WTC11 (cell line): Measurements from ENCODE around the gene STRN3. TPM values are rescaled to one million over a fixed set of nuclear protein-coding genes. Genes with fewer than 3 reads are reported as not detected.

Source experiments
- ATAC-seq: fragments of 200-7000 bp; cut with Tn5 transposase; 2 replicates; pipeline ENCODE4 v1.10.0; 2021; ENCODE audit warnings: mild to moderate bottlenecking, moderate library complexity
- CTCF ChIA-PET: fragments of 300-600 bp; sonication (Branson Sonifier 250); formaldehyde crosslinking; loops from one replicate; lab custom pipeline; 2021; ENCODE audit warnings: antibody characterized with exemption; lab: Charles Lee
- POLR2A ChIA-PET: fragments of 350-600 bp; sonication (Branson Sonifier 250); formaldehyde crosslinking; loops from one replicate; lab custom pipeline; 2021; ENCODE audit warnings: antibody characterized with exemption; lab: Charles Lee
- DNase-seq: peaks from one replicate; pipeline ENCODE4 v3.0.0; 2021; ENCODE audit warnings: low spot score
- H3K27ac Mint-ChIP-seq: 2 replicates; pipeline ENCODE4 v1.8.0; 2021; ENCODE audit warnings: mixed read lengths
- H3K27me3 Mint-ChIP-seq: 2 replicates; pipeline ENCODE4 v1.8.0; 2021; ENCODE audit warnings: low read depth, mild to moderate bottlenecking, moderate library complexity, mixed read lengths
- H3K36me3 Mint-ChIP-seq: 2 replicates; pipeline ENCODE4 v1.8.0; 2021; ENCODE audit warnings: mixed read lengths
- H3K4me1 Mint-ChIP-seq: 2 replicates; pipeline ENCODE4 v1.8.0; 2022; ENCODE audit warnings: mixed read lengths
- H3K4me3 Mint-ChIP-seq: 2 replicates; pipeline ENCODE4 v1.8.0; 2021; ENCODE audit warnings: mild to moderate bottlenecking, moderate library complexity, mixed read lengths
- H3K9me3 Mint-ChIP-seq: 2 replicates; pipeline ENCODE4 v1.8.0; 2021; ENCODE audit warnings: mixed read lengths
- AR ChIP-seq: fragments of 250-450 bp; sonication (Bioruptor Pico); IDR thresholded peaks from 2 replicates; pipeline ENCODE4 v1.9.0; 2021; ENCODE audit warnings: mild to moderate bottlenecking
- ATF3 ChIP-seq: sonication (generic); formaldehyde crosslinking; conservative IDR thresholded peaks from 2 replicates; pipeline ENCODE4 v1.8.1; 2022; ENCODE audit warnings: mild to moderate bottlenecking, missing genetic modification reagents
- CREM ChIP-seq: sonication (generic); formaldehyde crosslinking; IDR thresholded peaks from 2 replicates; pipeline ENCODE4 v1.8.1; 2022; ENCODE audit warnings: mild to moderate bottlenecking, missing genetic modification reagents, moderate library complexity
- E2F1 ChIP-seq: sonication (generic); formaldehyde crosslinking; IDR thresholded peaks from 2 replicates; pipeline ENCODE4 v1.8.0; 2022; ENCODE audit warnings: mild to moderate bottlenecking, missing genetic modification reagents
- E2F5 ChIP-seq: sonication (generic); formaldehyde crosslinking; IDR thresholded peaks from 2 replicates; pipeline ENCODE4 v1.8.1; 2022; ENCODE audit warnings: mild to moderate bottlenecking, moderate library complexity, missing genetic modification reagents
- ERG ChIP-seq: fragments of 250-450 bp; sonication (Bioruptor Pico); IDR thresholded peaks from 2 replicates; pipeline ENCODE4 v1.8.0; 2021; ENCODE audit warnings: mild to moderate bottlenecking
- FOXP4 ChIP-seq: sonication (generic); formaldehyde crosslinking; IDR thresholded peaks from 2 replicates; pipeline ENCODE4 v1.8.0; 2022; ENCODE audit warnings: mild to moderate bottlenecking, missing genetic modification reagents
- KAT7 ChIP-seq: sonication (generic); formaldehyde crosslinking; IDR thresholded peaks from 2 replicates; pipeline ENCODE4 v1.8.1; 2023; ENCODE audit warnings: missing genetic modification reagents, mild to moderate bottlenecking, borderline replicate concordance
- MXD4 ChIP-seq: fragments of 250-450 bp; sonication (Bioruptor Pico); IDR thresholded peaks from 2 replicates; pipeline ENCODE4 v1.8.0; 2021; ENCODE audit warnings: mild to moderate bottlenecking, moderate library complexity, borderline replicate concordance
- MYBL2 ChIP-seq: sonication (generic); formaldehyde crosslinking; IDR thresholded peaks from 2 replicates; pipeline ENCODE4 v1.8.1; 2023; ENCODE audit warnings: mild to moderate bottlenecking, moderate library complexity, missing genetic modification reagents
- NFATC4 ChIP-seq: fragments of 250-450 bp; sonication (Bioruptor Pico); IDR thresholded peaks from 2 replicates; pipeline ENCODE4 v1.9.0; 2021; ENCODE audit warnings: mild to moderate bottlenecking
- NR1H2 ChIP-seq: sonication (generic); formaldehyde crosslinking; IDR thresholded peaks from 2 replicates; pipeline ENCODE4 v1.9.0; 2021; ENCODE audit warnings: mild to moderate bottlenecking, moderate library complexity, missing genetic modification reagents
- NR2C2 ChIP-seq: sonication (generic); formaldehyde crosslinking; IDR thresholded peaks from 2 replicates; pipeline ENCODE4 v1.8.0; 2022; ENCODE audit warnings: mild to moderate bottlenecking, missing genetic modification reagents
- TEAD1 ChIP-seq: sonication (generic); formaldehyde crosslinking; IDR thresholded peaks from 2 replicates; pipeline ENCODE4 v1.8.0; 2022; ENCODE audit warnings: mild to moderate bottlenecking, missing genetic modification reagents
- ZNF219 ChIP-seq: sonication (generic); formaldehyde crosslinking; IDR thresholded peaks from 2 replicates; pipeline ENCODE4 v1.8.0; 2023; ENCODE audit warnings: missing genetic modification reagents, mild to moderate bottlenecking, borderline replicate concordance
- ZNF232 ChIP-seq: sonication (generic); formaldehyde crosslinking; IDR thresholded peaks from 2 replicates; pipeline ENCODE4 v1.8.0; 2022; ENCODE audit warnings: mild to moderate bottlenecking, missing genetic modification reagents
- ZNF281 ChIP-seq: sonication (generic); formaldehyde crosslinking; IDR thresholded peaks from 2 replicates; pipeline ENCODE4 v1.8.0; 2023; ENCODE audit warnings: mild to moderate bottlenecking, missing genetic modification reagents
- ZNF416 ChIP-seq: fragments of 250-450 bp; sonication (Bioruptor Pico); IDR thresholded peaks from 2 replicates; pipeline ENCODE4 v1.9.0; 2021; ENCODE audit warnings: mild to moderate bottlenecking, inconsistent platforms
- total RNA-seq: library from RNA; stranded (reverse); gene quantifications from 3 replicates; pipeline ENCODE4 v1.2.3, GENCODE V29; 2021

Gene STRN3
- total RNA-seq, 1 experiment from 2014 or later: 37.1 TPM

GRCh38 chr14:30985796-30986195 lies 40.4 kb downstream of the STRN3 start:
- peaks cover 11% of the 10 kb centered on the region for H3K4me1 Mint-ChIP-seq
- no peaks in the 10 kb centered on the region for H3K27me3 Mint-ChIP-seq
- ATAC-seq (no peak), DNase-seq (no peak)
- CTCF ChIA-PET: no interaction called here
- no peaks in the 10 kb centered on the region for H3K9me3 Mint-ChIP-seq
- H3K4me3 Mint-ChIP-seq: no peak overlapping the region
- no peak overlapping the region for H3K27ac Mint-ChIP-seq
- TF ChIP-seq E2F1 (CRISPR knock-in tag): no peak
- no peak for TF ChIP-seq NFATC4 (CRISPR knock-in tag)
- TF ChIP-seq ERG (CRISPR knock-in tag): no peak
- no peak for TF ChIP-seq MXD4 (CRISPR knock-in tag)
- no peak for TF ChIP-seq ATF3 (CRISPR knock-in tag)
- no peak for TF ChIP-seq MYBL2 (CRISPR knock-in tag)
- no peak for TF ChIP-seq NR1H2
- TF ChIP-seq ZNF281 (CRISPR knock-in tag): no peak
- TF ChIP-seq AR (CRISPR knock-in tag): no peak
- no peak for TF ChIP-seq E2F5 (CRISPR knock-in tag)
- no peak for TF ChIP-seq FOXP4 (CRISPR knock-in tag)
- TF ChIP-seq KAT7 (CRISPR knock-in tag): no peak
- TF ChIP-seq ZNF232 (CRISPR knock-in tag): no peak
- no peak for TF ChIP-seq NR2C2
- TF ChIP-seq TEAD1 (CRISPR knock-in tag): no peak
- no peak for TF ChIP-seq CREM (CRISPR knock-in tag)
- TF ChIP-seq ZNF416 (CRISPR knock-in tag): no peak
- TF ChIP-seq ZNF219 (CRISPR knock-in tag): no peak
- POLR2A ChIA-PET: no interaction called here
- no peaks in the 10 kb centered on the region for H3K36me3 Mint-ChIP-seq
